GM20431 (cell line): ENCODE results near the gene GMEB2.
"Not testable (repeated sequence)": the region's sequence is repeated elsewhere in the genome, so short reads cannot be mapped to it uniquely, and the experiment has no call there.

Source experiments
- in situ Hi-C: fragments of 300-500 bp; cut with MseI, MboI; formaldehyde crosslinking; loops from one replicate; pipeline ENCODE4 v1.15.0; 2020; ENCODE audit warnings: low sequenced_read_pairs; ENCODE audit not compliant: unreplicated experiment

GMEB2 gene

GRCh38 chr20:63657937-63658748, 31.2 kb upstream of the GMEB2 start, which contains the start of gene RTEL1:
TSS of gene RTEL1 (plus strand) at chr20:63658312. CDS start at chr20:63659403, 1,091 bp downstream.
- in situ Hi-C loops, result no loop called here

GRCh38 chr20:63657260-63657936, 30.5 kb upstream of the GMEB2 start:
- in situ Hi-C loops, result no loop called here

GRCh38 chr20:63656451-63656850, 29.6 kb upstream of the GMEB2 start:
- in situ Hi-C loops, result no loop called here

GRCh38 chr20:63655249-63655648, 28.3 kb upstream of the GMEB2 start:
- in situ Hi-C loops, result no loop called here

- in situ Hi-C loops, result no loop called here
Measured at GRCh38 chr20:63653974-63654668, 27.2 kb upstream of the GMEB2 start.

GRCh38 chr20:63653041-63653973, 26.4 kb upstream of the GMEB2 start, which contains the start of gene STMN3:
TSS of gene STMN3 (minus strand) at chr20:63653424. CDS start at chr20:63653345, 79 bp downstream.
- in situ Hi-C loops, result no loop called here

- in situ Hi-C loops, result no loop called here
Measured at GRCh38 chr20:63652192-63652980, 25.5 kb upstream of the GMEB2 start.

GRCh38 chr20:63651942-63652191, 25.0 kb upstream of the GMEB2 start:
- in situ Hi-C loops, result no loop called here

GRCh38 chr20:63650486-63650885, 23.6 kb upstream of the GMEB2 start:
- in situ Hi-C loops, result not testable (repeated sequence)

- in situ Hi-C loops, result no loop called here
Measured at GRCh38 chr20:63648895-63649589, 22.1 kb upstream of the GMEB2 start.

- in situ Hi-C loops, result no loop called here
Measured at GRCh38 chr20:63648190-63648589, 21.3 kb upstream of the GMEB2 start.

- in situ Hi-C loops, result no loop called here
Measured at GRCh38 chr20:63645218-63645617, 18.3 kb upstream of the GMEB2 start.

GRCh38 chr20:63643946-63644345, 17.0 kb upstream of the GMEB2 start:
- in situ Hi-C loops, result no loop called here

GRCh38 chr20:63643499-63643898, 16.6 kb upstream of the GMEB2 start:
- in situ Hi-C loops, result no loop called here

- in situ Hi-C loops, result no loop called here
Measured at GRCh38 chr20:63642527-63643247, 15.8 kb upstream of the GMEB2 start.

- in situ Hi-C loops, result no loop called here
Measured at GRCh38 chr20:63641792-63642523, 15.1 kb upstream of the GMEB2 start.

- in situ Hi-C loops, result no loop called here
Measured at GRCh38 chr20:63641146-63641791, 14.4 kb upstream of the GMEB2 start.
